Inferior parietal cortex (tissue), 1 donor: Measurements from ENCODE around the gene ITGA3.

ENCODE experiments used
- DNase-seq: peaks from one replicate; pipeline ENCODE4 v3.0.0-alpha.2; 2016; ENCODE audit errors: extremely low spot score

Gene ITGA3

GRCh38 chr17:50129728-50130558 lies 74.0 kb downstream of the ITGA3 start, which contains the start of gene SAMD14:
Gene SAMD14, minus strand, starts transcription at chr17:50130160. Its CDS starts 5,201 bp downstream, at chr17:50124959.
- no peak for DNase-seq

GRCh38 chr17:50130559-50131305 lies 74.8 kb downstream of the ITGA3 start:
- DNase-seq, result no peak

- no peak for DNase-seq
These were observed 76.3 kb downstream of the ITGA3 start for GRCh38 chr17:50132104-50132794.

- DNase-seq, result no peak
These were observed 77.3 kb downstream of the ITGA3 start for GRCh38 chr17:50133028-50133768.

GRCh38 chr17:50133769-50134099 lies 77.8 kb downstream of the ITGA3 start:
- DNase-seq, result no peak

GRCh38 chr17:50134206-50135110 lies 78.5 kb downstream of the ITGA3 start:
- no peak for DNase-seq

GRCh38 chr17:50135316-50136095 lies 79.6 kb downstream of the ITGA3 start:
- no peak for DNase-seq

GRCh38 chr17:50136096-50136687 lies 80.3 kb downstream of the ITGA3 start:
- no peak for DNase-seq

- no peak for DNase-seq
These were observed 81.1 kb downstream of the ITGA3 start for GRCh38 chr17:50137042-50137441.

- DNase-seq, result no peak
These were observed 83.4 kb downstream of the ITGA3 start for GRCh38 chr17:50139185-50139783.
